Measurements from ENCODE around the gene YWHAG. TPM values are rescaled to one million over a fixed set of nuclear protein-coding genes. Genes with fewer than 3 reads are reported as not detected.
A peak's percentile ranks its signal among the peaks of the same experiment; 100 is the strongest.

Gene YWHAG
- polyA plus RNA-seq, 1 donor (not counting 4 experiments of a cell fraction or from before 2014, with no cell fraction given), result 130 TPM

DNA sequence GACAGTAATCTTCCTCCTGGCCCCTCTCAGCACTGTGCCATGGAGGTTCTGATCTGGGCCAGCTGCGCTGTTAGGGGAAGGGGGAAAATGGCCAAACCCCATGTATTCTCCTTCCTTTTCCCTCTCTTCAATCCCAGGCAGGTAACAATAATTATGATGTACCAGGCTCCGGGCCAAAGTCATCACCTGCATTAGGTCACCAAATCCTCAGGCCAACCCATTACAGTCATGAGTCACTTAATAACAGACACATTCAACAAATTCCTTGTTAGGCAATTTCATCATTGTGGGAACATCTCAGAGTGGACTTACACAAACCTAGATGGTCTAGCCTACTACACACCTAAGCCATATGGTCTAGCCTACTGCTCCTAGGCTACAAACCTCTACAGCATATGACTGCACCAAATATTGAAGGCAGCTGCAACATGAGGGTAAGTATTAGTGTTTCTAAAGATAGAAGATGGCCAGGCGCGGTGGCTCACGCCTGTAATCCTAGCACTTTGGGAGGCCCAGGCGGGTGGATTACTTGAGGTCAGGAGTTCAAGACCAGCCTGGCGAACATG lies 58.5 kb downstream of the YWHAG start:
- peak overlapping the region; percentile 49 for H3K27ac ChIP-seq (ENCODE audit: control insufficient read depth, insufficient read depth, low read length)
- peaks cover 48% of the 10 kb centered on the region for H3K4me1 ChIP-seq (ENCODE audit: control insufficient read depth, extremely low read depth, insufficient read depth, low read length)
- H3K4me2 ChIP-seq (ENCODE audit: control insufficient read depth, extremely low read depth, insufficient read depth, low read depth, low read length), result peak overlapping the region; percentile 34
- H3K9ac ChIP-seq (ENCODE audit: control insufficient read depth, extremely low read depth, insufficient read depth, low read length), result peak overlapping the region; percentile 22
- H3K9me3 ChIP-seq (ENCODE audit: control insufficient read depth, low read depth, low read length), result no peaks in the 10 kb centered on the region
- no peak overlapping the region for H2AFZ ChIP-seq (ENCODE audit: control insufficient read depth, low read length)
- TF ChIP-seq, protein P1, sequence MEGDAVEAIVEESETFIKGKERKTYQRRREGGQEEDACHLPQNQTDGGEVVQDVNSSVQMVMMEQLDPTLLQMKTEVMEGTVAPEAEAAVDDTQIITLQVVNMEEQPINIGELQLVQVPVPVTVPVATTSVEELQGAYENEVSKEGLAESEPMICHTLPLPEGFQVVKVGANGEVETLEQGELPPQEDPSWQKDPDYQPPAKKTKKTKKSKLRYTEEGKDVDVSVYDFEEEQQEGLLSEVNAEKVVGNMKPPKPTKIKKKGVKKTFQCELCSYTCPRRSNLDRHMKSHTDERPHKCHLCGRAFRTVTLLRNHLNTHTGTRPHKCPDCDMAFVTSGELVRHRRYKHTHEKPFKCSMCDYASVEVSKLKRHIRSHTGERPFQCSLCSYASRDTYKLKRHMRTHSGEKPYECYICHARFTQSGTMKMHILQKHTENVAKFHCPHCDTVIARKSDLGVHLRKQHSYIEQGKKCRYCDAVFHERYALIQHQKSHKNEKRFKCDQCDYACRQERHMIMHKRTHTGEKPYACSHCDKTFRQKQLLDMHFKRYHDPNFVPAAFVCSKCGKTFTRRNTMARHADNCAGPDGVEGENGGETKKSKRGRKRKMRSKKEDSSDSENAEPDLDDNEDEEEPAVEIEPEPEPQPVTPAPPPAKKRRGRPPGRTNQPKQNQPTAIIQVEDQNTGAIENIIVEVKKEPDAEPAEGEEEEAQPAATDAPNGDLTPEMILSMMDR (optimal IDR thresholded peaks at IDR 0.05 in 1 of 3, IDR thresholded peaks at IDR 0.05 in 1 of 3, conservative IDR thresholded peaks at IDR 0.05 in 1 of 3; ENCODE audit: extremely low read depth in 1 of 3, insufficient read depth in 2 of 3, low read length in 3 of 3), result no peak
- no peak for TF ChIP-seq EZH2 (IDR thresholded peaks at IDR 0.05; ENCODE audit: low read length)
- H3K79me2 ChIP-seq (ENCODE audit: control insufficient read depth, insufficient read depth, low read length), result peaks cover 4% of the 10 kb centered on the region
- no peak overlapping the region for H3K4me3 ChIP-seq (ENCODE audit: control insufficient read depth in 2 of 3, extremely low read depth in 1 of 3, insufficient read depth in 2 of 3, low read depth in 1 of 3, low read length in 3 of 3)
- dilution Hi-C loops (cut with MboI; ENCODE audit: extremely low pct_ligation_motif_present, low sequenced_read_pairs), result no loop called here
- peak; percentile 95 for DNase-seq (ENCODE audit: low read depth, low spot score)
- H3K36me3 ChIP-seq (ENCODE audit: control insufficient read depth in 2 of 2, extremely low read depth in 1 of 2, insufficient read depth in 2 of 2, low read length in 2 of 2), result peaks cover 2 to 9% of the 10 kb centered on the region in 2 experiments
- no peaks in the 10 kb centered on the region for H3K9me1 ChIP-seq (ENCODE audit: control insufficient read depth, extremely low read depth, insufficient read depth, low read length)
- FAIRE-seq, result peak; percentile 85
- H4K20me1 ChIP-seq (ENCODE audit: control insufficient read depth, extremely low read depth, insufficient read depth, low read length), result no peaks in the 10 kb centered on the region
- no peaks in the 10 kb centered on the region for H3K27me3 ChIP-seq (ENCODE audit: control insufficient read depth, extremely low read depth, insufficient read depth, low read length)

- TF ChIP-seq EZH2 (IDR thresholded peaks at IDR 0.05; ENCODE audit: low read length), result no peak
- TF ChIP-seq, protein P1 (optimal IDR thresholded peaks at IDR 0.05 in 1 of 3, IDR thresholded peaks at IDR 0.05 in 1 of 3, conservative IDR thresholded peaks at IDR 0.05 in 1 of 3; ENCODE audit: extremely low read depth in 1 of 3, insufficient read depth in 2 of 3, low read length in 3 of 3), result peak in 1 of 3 experiments; percentile 5
- H3K4me1 ChIP-seq (ENCODE audit: control insufficient read depth, extremely low read depth, insufficient read depth, low read length), result peaks cover 52% of the 10 kb centered on the region
- H3K9ac ChIP-seq (ENCODE audit: control insufficient read depth, extremely low read depth, insufficient read depth, low read length), result peak overlapping the region; percentile 69
- H3K79me2 ChIP-seq (ENCODE audit: control insufficient read depth, insufficient read depth, low read length), result no peaks in the 10 kb centered on the region
- DNase-seq (ENCODE audit: low read depth, low spot score), result no peak
- peak overlapping the region in 1 of 3 experiments; percentile 19 for H3K4me3 ChIP-seq (ENCODE audit: control insufficient read depth in 2 of 3, extremely low read depth in 1 of 3, insufficient read depth in 2 of 3, low read depth in 1 of 3, low read length in 3 of 3)
- peak overlapping the region; percentile 68 for H3K4me2 ChIP-seq (ENCODE audit: control insufficient read depth, extremely low read depth, insufficient read depth, low read depth, low read length)
- H3K9me1 ChIP-seq (ENCODE audit: control insufficient read depth, extremely low read depth, insufficient read depth, low read length), result no peaks in the 10 kb centered on the region
- no peaks in the 10 kb centered on the region for H4K20me1 ChIP-seq (ENCODE audit: control insufficient read depth, extremely low read depth, insufficient read depth, low read length)
- dilution Hi-C loops (cut with MboI; ENCODE audit: extremely low pct_ligation_motif_present, low sequenced_read_pairs), result no loop called here
- peak overlapping the region; percentile 82 for H3K27ac ChIP-seq (ENCODE audit: control insufficient read depth, insufficient read depth, low read length)
- FAIRE-seq, result peak; percentile 94
- no peaks in the 10 kb centered on the region for H3K27me3 ChIP-seq (ENCODE audit: control insufficient read depth, extremely low read depth, insufficient read depth, low read length)
- no peaks in the 10 kb centered on the region for H3K9me3 ChIP-seq (ENCODE audit: control insufficient read depth, low read depth, low read length)
- H3K36me3 ChIP-seq (ENCODE audit: control insufficient read depth in 2 of 2, extremely low read depth in 1 of 2, insufficient read depth in 2 of 2, low read length in 2 of 2), result no peaks in the 10 kb centered on the region
- H2AFZ ChIP-seq (ENCODE audit: control insufficient read depth, low read length), result no peak overlapping the region
Observed at GRCh38 chr7:76296743-76297740, 61.7 kb downstream of the YWHAG start.

Measured in keratinocyte (primary cell).